NCI-H2227 treated with DMSO at 0.1 percent for 48 hours (cell line): ENCODE results near the gene AFF3.
"Not testable (repeated sequence)": the region's sequence is repeated elsewhere in the genome, so short reads cannot be mapped to it uniquely, and the experiment has no call there.

ENCODE experiments used
- DNase-seq: peaks from one replicate; lab custom pipeline; 2025; lab: John Stamatoyannopoulos, UW

The AFF3 gene

DNA sequence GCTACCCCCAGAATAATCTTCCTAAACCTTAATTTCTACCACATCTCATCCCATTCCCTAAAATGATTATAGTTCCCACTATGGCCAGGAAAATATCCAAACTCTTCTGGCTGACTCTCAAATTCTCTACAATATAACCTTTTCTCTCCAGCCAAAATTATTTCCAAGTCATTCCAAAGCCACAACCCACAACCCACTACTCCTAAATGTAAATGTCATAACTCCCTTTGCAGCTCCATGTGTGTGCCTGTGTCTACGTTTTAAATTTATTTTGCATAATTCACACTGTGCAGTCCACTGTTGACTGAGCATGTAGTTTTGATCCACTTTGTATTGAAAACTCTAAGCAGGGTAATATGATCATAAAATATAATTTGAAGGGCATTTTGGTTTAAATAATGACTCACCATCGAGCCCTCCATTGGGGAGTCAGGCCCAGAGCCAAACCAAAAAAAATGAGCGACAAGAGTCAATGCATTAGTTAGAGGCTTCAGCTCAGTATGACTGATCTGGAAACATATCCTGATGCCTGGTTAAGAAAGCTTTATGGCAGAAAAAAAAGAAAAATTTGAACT is 171.0 kb downstream of the AFF3 start:
- DNase-seq = no peak

DNA sequence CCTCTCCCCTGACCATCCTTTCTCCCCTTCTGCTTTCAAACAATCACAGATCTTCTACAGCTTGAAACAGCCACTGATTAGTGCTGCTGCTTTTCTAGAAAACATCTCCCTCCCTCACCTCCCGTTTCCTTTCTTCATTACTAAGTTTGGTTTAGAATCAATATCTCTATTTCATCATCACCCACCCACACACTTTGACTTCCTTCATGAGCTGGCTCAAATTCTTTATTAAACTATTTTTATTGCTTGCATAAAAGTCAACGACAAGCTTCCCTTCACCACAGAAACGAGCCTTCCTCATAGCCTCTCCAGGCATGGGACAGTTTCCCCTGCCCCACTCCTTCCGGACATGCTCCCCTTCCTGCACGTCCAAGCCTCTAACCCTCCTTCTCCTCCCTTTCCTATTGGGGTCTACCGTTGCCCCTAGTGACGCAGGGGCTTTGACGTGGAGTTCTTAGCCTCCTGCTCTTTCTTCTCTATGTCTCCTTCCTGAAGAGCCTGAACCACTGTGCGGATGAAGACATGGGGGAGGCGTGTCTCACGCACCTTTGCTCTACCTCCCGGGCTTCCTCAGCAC is 172.0 kb downstream of the AFF3 start:
- no peak for DNase-seq

DNA sequence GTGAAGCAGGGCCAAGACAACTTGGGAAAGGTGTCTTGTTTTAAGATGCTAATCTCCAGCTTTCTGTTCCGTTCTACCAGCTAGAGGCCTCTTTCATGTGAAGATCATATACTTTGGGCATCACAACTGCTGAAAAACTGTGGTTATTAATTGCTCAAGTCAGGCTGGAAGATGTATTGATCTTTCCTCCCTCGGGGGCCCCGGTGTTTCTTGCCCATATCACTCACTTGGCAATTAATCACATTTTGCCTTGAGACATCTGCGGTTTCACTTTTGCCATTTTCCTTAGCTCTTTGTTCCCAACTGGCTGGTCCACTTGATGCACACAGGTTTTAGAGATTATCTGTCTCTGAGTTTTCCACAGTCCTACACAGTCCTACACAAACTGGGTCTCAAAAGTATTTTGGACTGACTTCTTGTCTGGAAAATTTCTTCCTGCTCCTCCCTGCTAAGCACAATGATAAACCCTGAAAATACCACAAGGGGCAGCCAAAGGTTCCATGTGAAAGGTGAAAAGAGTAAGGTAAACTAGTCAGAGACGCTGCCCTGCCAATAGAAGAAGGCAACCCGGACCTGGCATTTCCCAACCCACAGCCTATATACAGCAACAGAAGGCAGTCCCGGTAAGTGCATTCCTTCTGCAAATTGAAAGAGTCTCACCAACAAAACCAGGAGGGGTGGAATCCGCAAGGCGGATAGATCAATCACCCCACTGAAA is 181.0 kb downstream of the AFF3 start:
- DNase-seq = no peak

DNA sequence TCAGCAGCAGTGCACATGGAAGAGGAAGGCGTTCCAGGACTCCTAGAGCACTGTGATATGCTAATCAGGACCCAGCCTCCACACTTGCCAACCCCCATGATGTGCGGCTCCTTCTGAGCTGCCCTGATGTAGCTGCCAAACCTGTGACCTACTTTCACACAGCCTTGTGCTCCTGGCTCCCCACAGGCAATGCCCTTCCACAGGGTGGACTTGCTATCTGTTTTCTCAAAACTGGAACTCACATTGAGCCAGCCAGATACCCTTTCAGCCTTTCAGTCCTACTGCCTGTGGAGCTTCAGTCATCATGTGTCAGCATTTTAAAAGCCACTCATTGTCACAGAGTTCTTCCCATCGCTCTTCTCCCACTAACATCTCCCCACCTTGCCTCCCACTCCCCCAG is 181.6 kb downstream of the AFF3 start:
- DNase-seq = no peak

DNA sequence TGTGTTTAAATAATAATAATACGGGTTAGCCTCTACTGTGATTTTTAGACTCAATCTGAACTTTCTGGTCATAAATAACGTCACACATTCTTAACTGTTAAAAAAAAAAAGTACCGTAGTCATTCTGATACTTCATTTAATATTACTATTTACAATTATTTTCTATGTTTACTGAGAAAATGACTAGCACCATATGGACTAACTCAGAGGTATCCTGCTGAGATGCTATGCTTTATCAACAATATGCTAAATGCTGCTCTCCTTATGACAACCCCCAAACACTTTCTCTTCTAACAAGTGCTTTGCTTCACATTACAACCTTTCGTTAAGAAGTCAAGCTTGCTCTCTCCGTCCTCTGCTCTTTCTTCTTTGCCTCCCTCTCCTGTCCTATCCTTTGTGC is 182.1 kb downstream of the AFF3 start:
- no peak for DNase-seq

DNA sequence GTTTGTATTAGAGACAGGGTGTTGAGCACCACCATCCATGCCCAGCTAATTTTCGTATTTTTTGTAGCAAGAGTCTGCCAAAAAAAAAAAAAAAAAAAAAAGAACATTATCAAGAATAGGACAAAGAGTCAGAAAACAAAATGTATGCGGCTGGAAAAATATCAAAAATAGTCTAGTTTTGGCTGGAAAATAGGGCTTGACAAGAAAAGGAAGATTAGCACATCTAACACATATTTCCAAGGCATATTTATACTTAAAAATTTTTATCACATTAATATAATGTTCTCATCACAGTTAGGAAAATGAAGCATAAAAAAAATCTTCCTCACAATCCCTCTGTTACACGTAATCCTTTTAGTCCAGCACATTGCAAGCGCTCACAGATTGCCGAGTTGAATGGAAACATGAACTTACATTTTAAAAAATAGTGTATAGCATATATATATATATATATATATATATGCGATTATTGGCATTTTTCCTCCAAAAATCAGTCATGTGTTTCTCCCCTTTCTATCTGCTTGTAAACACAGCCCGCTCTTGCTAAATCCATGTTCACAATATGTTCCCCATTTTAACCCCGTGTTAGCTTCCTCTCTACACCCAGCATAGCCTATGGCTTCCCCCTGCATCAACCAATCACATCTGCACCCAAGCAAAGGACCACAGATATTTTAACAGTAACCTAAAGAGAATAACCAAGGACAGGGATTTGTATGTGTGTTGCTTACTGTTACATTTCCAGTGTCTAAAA is 183.0 kb downstream of the AFF3 start:
- DNase-seq = no peak

DNA sequence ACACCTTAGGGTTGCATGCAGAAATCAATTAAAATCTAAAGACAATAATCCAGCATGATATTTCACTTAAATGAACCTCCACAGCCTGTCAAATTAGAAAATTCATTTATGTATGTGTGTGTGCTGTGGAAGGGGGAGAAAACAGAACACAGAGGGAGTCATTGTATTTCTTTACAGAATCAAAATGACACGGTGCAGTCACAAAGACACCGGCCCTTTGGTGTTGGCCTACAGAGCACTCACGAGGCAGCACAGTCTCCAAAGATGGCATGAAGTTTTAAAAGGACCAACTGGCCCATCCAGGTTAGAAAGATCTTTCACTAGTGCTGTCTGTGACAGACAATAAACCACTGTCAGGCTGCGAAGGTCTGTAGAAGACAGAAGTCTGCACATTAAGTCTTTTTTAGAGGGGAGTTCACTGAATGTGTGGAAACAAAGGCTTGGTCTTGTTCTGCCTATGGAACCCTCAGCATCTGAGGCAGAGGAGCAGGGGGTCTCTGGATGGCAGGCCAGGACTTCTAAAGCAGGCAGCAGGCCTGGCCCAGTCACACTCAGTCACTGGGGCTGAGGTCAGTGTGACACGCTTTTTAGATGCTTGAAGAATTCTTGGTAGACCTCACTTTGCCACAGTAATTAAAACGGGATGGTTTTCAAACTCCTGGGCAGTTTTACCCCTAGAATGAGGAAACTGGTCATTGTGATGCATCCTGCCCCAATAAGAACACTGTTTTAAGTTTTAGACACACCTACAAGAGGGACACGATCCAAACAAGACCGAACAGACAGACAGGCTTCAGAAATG is 184.9 kb downstream of the AFF3 start:
- DNase-seq = no peak

DNA sequence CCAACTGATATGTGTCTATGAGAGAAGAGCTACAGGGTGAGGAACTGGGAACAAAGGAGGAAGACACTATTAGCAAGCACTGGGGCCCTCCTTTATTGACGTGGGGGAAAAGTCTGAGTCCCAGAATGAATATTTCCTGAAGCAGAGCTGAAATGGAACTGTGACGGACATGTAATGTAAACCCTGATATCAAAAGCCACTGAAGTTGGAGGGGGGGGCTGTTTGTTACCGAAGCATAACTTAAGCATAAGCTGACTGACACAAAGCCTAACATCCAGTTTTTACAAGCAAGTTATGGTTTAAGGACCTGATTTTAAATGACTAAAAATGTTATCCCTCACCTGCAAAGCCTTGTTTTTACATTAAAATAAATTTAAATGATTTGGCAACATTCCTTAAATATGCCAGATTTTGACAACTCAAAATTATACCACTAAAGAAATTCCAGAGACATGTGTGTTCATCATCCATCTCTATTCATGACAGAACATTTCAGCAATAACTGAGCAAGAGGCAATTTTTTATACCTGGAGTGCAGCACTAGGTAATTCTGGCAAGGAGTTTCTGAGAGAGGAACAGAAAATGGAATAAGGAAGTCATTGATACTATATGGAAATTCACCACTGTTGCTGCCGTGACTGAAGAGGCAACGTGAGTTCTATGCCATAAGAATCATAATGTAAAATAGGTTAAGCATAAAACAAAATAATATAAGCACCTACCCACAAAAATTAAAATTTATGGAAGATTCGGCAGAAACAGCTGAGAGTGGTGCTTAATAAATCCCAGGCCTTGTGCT is 186.0 kb downstream of the AFF3 start:
- no peak for DNase-seq

DNA sequence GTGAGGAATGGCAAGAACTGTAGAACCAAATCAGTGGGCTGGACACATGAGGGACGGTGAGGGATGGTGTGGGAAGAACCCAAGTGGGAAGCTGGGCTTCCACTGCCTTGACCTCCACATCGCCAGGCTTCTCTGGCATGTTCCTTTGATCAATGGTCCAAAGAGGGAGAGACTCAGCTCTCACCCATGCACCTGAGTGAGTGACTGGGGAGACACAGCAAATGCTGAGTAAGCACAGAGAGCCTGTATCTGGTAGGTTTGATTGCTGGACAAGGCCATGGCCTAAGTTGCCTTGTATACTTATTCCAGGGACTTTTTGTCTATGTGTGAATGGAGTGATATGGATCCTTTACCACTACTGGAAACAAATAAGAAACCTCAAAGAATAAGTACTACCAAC is 188.6 kb downstream of the AFF3 start:
- no peak for DNase-seq

DNA sequence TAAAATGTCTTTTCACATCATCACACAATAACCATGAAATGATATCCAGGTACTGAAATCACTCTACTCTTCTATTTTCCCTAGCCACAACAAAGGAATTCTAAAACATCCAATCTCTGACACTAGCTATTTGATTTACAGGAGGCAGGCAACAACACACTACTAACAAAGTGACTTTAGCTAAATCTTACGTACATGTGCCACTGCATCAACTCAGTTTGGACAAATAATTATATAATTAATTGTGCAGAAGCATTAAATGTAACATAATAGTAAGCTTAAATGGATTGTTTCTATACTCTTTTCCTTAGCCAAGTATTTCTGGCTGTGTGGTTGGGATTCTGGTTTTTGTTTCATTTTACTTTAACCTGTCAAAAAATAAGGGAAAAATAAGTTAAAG is 192.4 kb downstream of the AFF3 start:
- no peak for DNase-seq

DNA sequence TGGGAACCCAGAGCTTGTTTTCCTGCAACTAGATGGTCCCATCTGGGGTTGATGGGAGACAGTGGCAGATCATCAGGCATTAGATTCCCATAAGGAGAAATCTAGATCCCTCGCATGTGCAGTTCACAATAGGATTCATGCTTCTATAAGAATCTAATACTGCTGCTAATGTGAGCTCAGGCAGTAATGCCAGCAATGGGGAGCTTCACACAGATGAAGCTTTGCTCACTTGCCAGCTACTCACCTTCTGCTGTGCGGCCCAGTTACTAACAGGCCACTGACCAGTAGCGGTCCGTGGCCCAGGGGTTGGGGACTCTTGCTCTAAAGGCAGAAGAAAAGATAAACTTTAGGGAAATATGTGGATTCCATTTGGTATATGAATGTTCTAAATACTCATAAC is 192.9 kb downstream of the AFF3 start:
- no peak for DNase-seq

DNA sequence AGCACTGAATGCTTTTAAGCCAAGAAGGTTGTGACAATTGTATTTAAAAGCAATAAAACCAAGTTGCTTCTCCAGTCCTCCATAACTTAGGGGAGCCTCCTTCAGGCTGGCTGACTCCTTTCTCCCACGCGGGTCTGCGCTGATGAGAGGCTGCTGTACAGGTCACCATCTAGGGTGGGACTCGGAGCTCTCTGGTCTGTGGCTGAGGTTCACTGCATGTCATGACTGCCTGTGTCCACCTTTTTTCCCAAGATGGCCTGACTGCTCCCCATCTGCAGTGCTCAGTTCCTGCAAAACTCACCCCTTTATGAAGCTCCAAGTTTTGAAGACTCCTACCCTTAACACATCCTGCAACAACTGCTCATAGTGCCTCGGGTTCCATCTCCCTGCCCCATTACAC is 194.4 kb downstream of the AFF3 start:
- no peak for DNase-seq

DNA sequence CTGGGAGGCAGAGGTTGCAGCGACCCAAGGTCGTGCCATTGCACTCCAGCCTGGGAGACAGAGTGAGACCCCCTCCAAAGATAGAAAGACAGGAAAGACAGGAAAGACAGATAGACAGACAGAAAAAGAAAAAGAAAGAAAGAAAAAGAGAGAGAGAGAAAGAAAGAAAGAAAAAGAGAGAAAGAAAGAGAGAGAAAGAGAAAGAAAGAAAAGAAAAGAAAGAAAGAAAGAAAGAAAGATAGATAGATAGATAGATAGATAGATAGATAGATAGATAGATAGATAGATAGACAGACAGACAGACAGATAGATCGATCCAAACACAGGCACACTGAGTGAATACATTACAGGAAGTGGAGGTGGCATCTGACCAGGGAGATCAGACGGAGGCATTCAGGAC is 195.0 kb downstream of the AFF3 start:
- not testable (repeated sequence) for DNase-seq

DNA sequence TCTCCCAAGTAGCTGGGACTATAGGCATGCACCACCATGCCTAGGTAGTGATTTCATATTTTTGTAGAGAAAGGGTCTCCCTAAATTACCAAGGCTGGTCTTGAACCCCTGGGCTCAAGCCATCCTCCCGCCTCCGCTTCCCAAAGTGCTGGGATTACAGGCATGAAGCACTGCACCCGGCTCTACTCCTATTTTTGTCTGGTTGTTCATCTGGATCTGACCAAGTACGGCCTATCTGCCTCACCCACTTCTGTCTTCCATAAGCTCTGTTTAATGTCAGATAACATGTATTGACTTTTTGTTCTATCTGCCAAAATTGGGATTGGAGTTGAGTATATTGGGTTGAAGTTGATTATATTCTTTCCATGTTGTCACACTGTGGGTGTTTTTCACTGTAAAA is 198.4 kb downstream of the AFF3 start:
- no peak for DNase-seq

DNA sequence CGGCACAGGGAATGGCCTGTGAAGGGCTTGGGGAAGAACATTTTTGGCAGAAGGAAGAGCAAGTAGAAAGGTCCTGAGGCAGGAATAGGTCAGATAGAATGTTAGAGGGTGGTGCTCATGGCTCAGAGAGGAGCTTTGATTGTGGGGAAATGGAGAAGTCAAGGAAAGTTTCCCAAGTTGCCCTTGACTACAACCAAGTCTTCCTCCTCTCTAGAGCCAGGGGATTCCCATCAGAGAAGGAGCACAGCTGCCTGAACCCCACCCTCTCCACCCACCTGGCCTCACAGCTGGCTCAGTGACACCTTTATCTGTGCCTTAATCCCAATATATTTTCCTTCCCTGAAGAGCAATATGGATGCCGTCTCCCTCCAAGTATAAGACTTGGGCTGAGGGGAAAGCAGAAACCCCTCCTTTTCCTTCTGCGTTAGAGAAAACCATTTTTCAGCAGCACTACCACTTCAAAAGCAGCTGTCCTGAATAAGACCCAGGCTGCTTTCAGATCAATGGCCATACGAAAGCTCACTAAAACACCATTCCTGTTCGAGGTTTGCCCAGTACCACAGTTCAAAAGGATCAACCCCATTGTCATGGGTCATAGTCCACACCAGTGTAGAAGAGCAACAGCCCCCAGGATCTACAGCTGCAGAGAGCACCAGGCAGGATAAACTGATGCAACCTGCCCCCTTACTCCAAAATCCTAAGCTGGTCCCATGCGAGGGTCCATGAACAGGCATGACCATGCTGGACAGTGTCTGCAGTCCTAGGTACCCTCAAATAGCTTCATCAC is 199.6 kb downstream of the AFF3 start:
- DNase-seq = no peak

DNA sequence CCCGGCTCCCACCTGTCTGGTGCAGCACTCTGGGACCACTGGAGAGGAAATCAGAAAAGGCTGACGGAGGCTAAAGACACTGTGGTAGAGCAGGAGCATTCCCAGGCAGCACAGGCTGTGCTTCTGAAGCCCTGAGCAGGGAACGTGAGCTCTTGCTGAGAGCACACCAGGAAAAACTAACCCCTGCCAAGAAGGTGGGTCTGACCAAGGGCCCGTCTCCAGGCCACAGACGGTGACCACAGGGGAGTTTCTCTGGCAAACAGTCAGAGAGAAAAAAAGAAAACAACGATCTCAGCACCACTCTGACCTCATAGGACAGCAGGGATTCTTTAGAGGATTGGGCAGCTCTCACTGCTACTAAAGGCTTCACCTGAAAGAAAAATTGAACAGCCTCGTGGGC is 201.4 kb downstream of the AFF3 start:
- DNase-seq = no peak

DNA sequence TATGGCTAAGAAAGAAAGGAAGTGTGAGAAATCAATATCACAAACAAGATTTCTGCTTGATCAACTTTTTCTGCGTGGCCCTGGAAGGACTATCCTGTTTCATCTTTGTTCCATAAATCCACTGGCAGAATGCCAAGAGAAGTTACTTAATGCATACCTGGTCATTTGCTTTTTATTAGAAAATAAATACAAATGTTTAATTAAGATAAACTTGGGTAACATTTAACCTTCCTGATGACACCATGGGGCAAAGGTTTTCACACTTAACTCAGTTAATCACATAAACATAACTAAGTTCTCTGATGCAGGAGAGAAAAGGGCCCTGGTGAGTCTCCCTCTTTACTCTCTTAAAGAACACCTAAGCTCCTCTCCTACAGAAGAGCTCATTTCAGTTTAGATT is 203.3 kb downstream of the AFF3 start:
- no peak for DNase-seq

DNA sequence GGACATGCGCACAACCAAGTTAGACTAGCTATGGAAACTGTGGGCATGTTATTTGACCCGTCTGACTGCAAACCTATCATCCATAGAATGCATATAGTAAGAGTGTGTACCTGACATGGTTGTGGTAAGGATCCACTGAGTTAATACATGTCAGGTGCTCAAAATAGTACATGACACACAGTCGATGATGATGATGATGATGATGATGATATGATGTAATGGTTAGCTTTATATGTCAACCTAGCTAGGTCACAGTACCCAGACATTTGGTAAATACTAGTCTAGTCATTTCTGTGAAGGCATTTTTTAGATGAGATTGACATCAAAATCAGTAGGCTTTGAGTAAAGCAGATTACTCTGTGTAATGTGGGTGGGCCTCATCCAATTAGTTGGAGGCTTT is 204.1 kb downstream of the AFF3 start:
- no peak for DNase-seq

DNA sequence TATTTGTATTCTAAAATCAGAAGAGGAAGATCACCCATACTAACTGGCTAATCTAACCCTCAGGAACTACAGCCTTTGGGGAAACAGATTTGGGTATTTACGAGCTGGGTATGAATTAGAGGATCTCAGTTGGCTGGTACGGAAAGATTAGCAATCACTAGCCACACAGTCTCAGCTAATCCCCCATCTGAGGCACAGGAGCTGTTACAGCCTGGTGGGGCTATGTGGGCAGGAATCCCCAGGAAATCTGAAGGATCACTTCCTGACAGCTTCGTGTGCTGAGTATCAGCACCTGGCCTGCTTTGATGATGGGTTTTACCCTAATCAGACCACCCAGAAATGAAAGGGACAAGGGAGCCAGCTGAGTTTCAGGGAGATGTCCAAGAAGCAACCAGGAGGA is 206.3 kb downstream of the AFF3 start:
- no peak for DNase-seq

DNA sequence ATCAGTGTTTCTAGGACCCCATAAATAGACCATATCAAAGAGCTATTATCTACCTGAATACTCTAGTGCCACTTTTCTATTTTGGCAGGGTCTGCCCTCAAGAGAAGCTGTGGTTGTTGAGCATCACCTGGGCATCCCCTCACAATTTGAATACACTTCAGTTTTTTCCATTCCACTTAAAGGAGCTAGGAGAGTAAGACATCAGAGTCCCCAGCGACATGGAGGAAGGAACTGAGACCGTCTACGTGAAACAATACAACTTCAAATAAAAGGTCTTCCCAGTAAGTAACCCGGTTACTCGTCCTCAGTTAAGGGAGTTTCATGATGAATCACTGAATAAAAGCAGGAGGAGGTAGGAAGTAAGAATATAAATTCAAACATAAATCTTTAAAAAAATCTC is 206.7 kb downstream of the AFF3 start:
- DNase-seq = no peak
